Karpas-422 (cell line): ENCODE data around the gene ITSN1. TPM values are rescaled to one million over a fixed set of nuclear protein-coding genes. Genes with fewer than 3 reads are reported as not detected.

Experiments
- DNase-seq: peaks from one replicate; pipeline ENCODE4 v3.0.0-alpha.2; 2015
- H2AFZ ChIP-seq: fragments of 200-600 bp; sonication (generic); 2 replicates; pipeline ENCODE4 v1.6.1; 2014; ENCODE audit warnings: antibody characterized with exemption, low read length, mixed read lengths
- H3K27ac ChIP-seq: fragments of 200-600 bp; sonication (generic); 2 replicates; pipeline ENCODE4 v1.5.1; 2014; ENCODE audit warnings: mild to moderate bottlenecking, low read length, moderate library complexity
- H3K27me3 ChIP-seq: fragments of 200-600 bp; sonication (generic); 2 replicates; pipeline ENCODE4 v1.6.1; 2014; ENCODE audit warnings: low read length, mixed read lengths
- H3K36me3 ChIP-seq: fragments of 200-600 bp; sonication (generic); 2 replicates; pipeline ENCODE4 v1.6.1; 2014; ENCODE audit warnings: low read length, mixed read lengths; ENCODE audit not compliant: insufficient read depth
- H3K4me1 ChIP-seq: fragments of 200-600 bp; sonication (generic); 2 replicates; pipeline ENCODE4 v1.6.1; 2014; ENCODE audit warnings: mild to moderate bottlenecking, low read length, mixed read lengths
- H3K4me2 ChIP-seq: fragments of 200-600 bp; sonication (generic); 2 replicates; pipeline ENCODE4 v1.6.1; 2014; ENCODE audit warnings: low read length, low read depth, mild to moderate bottlenecking; ENCODE audit not compliant: poor library complexity, severe bottlenecking
- H3K4me3 ChIP-seq: fragments of 200-600 bp; sonication (generic); 2 replicates; pipeline ENCODE4 v1.5.1; 2014; ENCODE audit warnings: mild to moderate bottlenecking, antibody characterized with exemption, low read length, mixed read lengths
- H3K79me2 ChIP-seq: fragments of 200-600 bp; sonication (generic); 2 replicates; pipeline ENCODE4 v1.6.1; 2014; ENCODE audit warnings: mild to moderate bottlenecking, low read length, mixed read lengths
- H3K9ac ChIP-seq: fragments of 200-600 bp; sonication (generic); 2 replicates; pipeline ENCODE4 v1.6.0; 2014; ENCODE audit warnings: low read length
- H3K9me2 ChIP-seq: fragments of 200-600 bp; sonication (generic), shearing (Covaris generic); replicated peaks from 2 replicates; pipeline ENCODE4 v1.6.0; 2014; ENCODE audit warnings: mild to moderate bottlenecking, low read length, moderate library complexity; ENCODE audit not compliant: insufficient read depth
- H3K9me3 ChIP-seq: fragments of 300-700, 200-600 bp; sonication (generic); 2 replicates; pipeline ENCODE4 v1.6.1; 2014; ENCODE audit warnings: low read length, mixed read lengths
- H4K20me1 ChIP-seq: fragments of 200-600 bp; sonication (generic); 2 replicates; pipeline ENCODE4 v1.6.1; 2014; ENCODE audit warnings: mild to moderate bottlenecking, antibody characterized with exemption, low read length, low read depth; ENCODE audit not compliant: insufficient read depth
- total RNA-seq: library from RNA; depleted of rRNA; stranded (reverse); fragments of >200 nt; shearing (Covaris generic); gene quantifications from 2 replicates; pipeline ENCODE4 v1.2.3, GENCODE V29; 2014; ENCODE audit warnings: low replicate concordance

Gene ITSN1
- total RNA-seq, 1 experiment from 2014 or later, result 2.3 TPM

- DNase-seq, result no peak
- Histone ChIP-seq H2AFZ (no peak overlapping the region), H3K4me2 (no peak overlapping the region), H3K9me2 (no peaks in the 10 kb centered on the region), H3K27ac (no peak overlapping the region), H3K9ac (no peak overlapping the region), H3K27me3 (no peaks in the 10 kb centered on the region), H3K9me3 (no peaks in the 10 kb centered on the region), H4K20me1 (no peaks in the 10 kb centered on the region), H3K4me3 (no peak overlapping the region), H3K79me2 (no peaks in the 10 kb centered on the region), H3K4me1 (peaks cover 16% of the 10 kb centered on the region), H3K36me3 (no peaks in the 10 kb centered on the region)
Observed at GRCh38 chr21:33850985-33851384, 208.7 kb downstream of the ITSN1 start.

GRCh38 chr21:33852485-33852884, 210.2 kb downstream of the ITSN1 start:
- Histone ChIP-seq H3K4me2 (no peak overlapping the region), H3K9ac (no peak overlapping the region), H3K9me2 (no peaks in the 10 kb centered on the region), H3K4me1 (peaks cover 16% of the 10 kb centered on the region), H2AFZ (no peak overlapping the region), H3K27me3 (no peaks in the 10 kb centered on the region), H3K79me2 (no peaks in the 10 kb centered on the region), H3K9me3 (no peaks in the 10 kb centered on the region), H4K20me1 (no peaks in the 10 kb centered on the region), H3K36me3 (no peaks in the 10 kb centered on the region), H3K27ac (no peak overlapping the region), H3K4me3 (no peak overlapping the region)
- DNase-seq, result no peak

- H3K9me2 ChIP-seq, result no peaks in the 10 kb centered on the region
- H3K9me3 ChIP-seq, result no peaks in the 10 kb centered on the region
- no peak overlapping the region for H2AFZ ChIP-seq
- H3K36me3 ChIP-seq, result no peaks in the 10 kb centered on the region
- no peaks in the 10 kb centered on the region for H3K79me2 ChIP-seq
- H3K27ac ChIP-seq, result no peak overlapping the region
- peaks cover 7% of the 10 kb centered on the region for H3K4me1 ChIP-seq
- no peak for DNase-seq
- no peaks in the 10 kb centered on the region for H3K27me3 ChIP-seq
- no peaks in the 10 kb centered on the region for H4K20me1 ChIP-seq
- no peak overlapping the region for H3K9ac ChIP-seq
- no peak overlapping the region for H3K4me2 ChIP-seq
- no peak overlapping the region for H3K4me3 ChIP-seq
Observed at GRCh38 chr21:33854604-33855003, 212.3 kb downstream of the ITSN1 start.

GRCh38 chr21:33855190-33855589, 212.9 kb downstream of the ITSN1 start:
- H2AFZ ChIP-seq, result no peak overlapping the region
- no peaks in the 10 kb centered on the region for H4K20me1 ChIP-seq
- no peak overlapping the region for H3K4me3 ChIP-seq
- H3K4me1 ChIP-seq, result peaks cover 7% of the 10 kb centered on the region
- H3K4me2 ChIP-seq, result no peak overlapping the region
- H3K9ac ChIP-seq, result no peak overlapping the region
- H3K27me3 ChIP-seq, result no peaks in the 10 kb centered on the region
- no peaks in the 10 kb centered on the region for H3K9me3 ChIP-seq
- H3K27ac ChIP-seq, result no peak overlapping the region
- no peaks in the 10 kb centered on the region for H3K36me3 ChIP-seq
- peak; percentile 76 for DNase-seq
- H3K79me2 ChIP-seq, result no peaks in the 10 kb centered on the region
- no peaks in the 10 kb centered on the region for H3K9me2 ChIP-seq

GRCh38 chr21:33856893-33857527, 214.7 kb downstream of the ITSN1 start:
- H3K27me3 ChIP-seq, result no peaks in the 10 kb centered on the region

GRCh38 chr21:33857846-33858666, 215.8 kb downstream of the ITSN1 start:
- no peaks in the 10 kb centered on the region for H3K79me2 ChIP-seq
- no peak overlapping the region for H3K27ac ChIP-seq
- H2AFZ ChIP-seq, result no peak overlapping the region
- H3K36me3 ChIP-seq, result no peaks in the 10 kb centered on the region
- H3K4me3 ChIP-seq, result no peak overlapping the region
- H3K4me1 ChIP-seq, result peaks cover 7% of the 10 kb centered on the region
- no peaks in the 10 kb centered on the region for H3K9me3 ChIP-seq
- no peaks in the 10 kb centered on the region for H4K20me1 ChIP-seq
- no peaks in the 10 kb centered on the region for H3K9me2 ChIP-seq
- no peaks in the 10 kb centered on the region for H3K27me3 ChIP-seq
- DNase-seq, result no peak
- H3K4me2 ChIP-seq, result no peak overlapping the region
- H3K9ac ChIP-seq, result no peak overlapping the region

More at GRCh38 chr21:33856893-33857527, 214.7 kb downstream of the ITSN1 start:
- no peak overlapping the region for H3K27ac ChIP-seq
- no peaks in the 10 kb centered on the region for H3K36me3 ChIP-seq
- no peaks in the 10 kb centered on the region for H3K9me2 ChIP-seq
- H3K4me3 ChIP-seq, result no peak overlapping the region
- no peak overlapping the region for H2AFZ ChIP-seq
- H4K20me1 ChIP-seq, result no peaks in the 10 kb centered on the region
- no peak for DNase-seq
- H3K4me1 ChIP-seq, result peaks cover 7% of the 10 kb centered on the region
- H3K9me3 ChIP-seq, result no peaks in the 10 kb centered on the region
- no peaks in the 10 kb centered on the region for H3K79me2 ChIP-seq
- H3K9ac ChIP-seq, result no peak overlapping the region
- no peak overlapping the region for H3K4me2 ChIP-seq

- no peak for DNase-seq
- Histone ChIP-seq H3K9me3 (no peaks in the 10 kb centered on the region), H2AFZ (no peak overlapping the region), H3K9me2 (no peaks in the 10 kb centered on the region), H3K4me2 (no peak overlapping the region), H3K27ac (no peak overlapping the region), H3K79me2 (no peaks in the 10 kb centered on the region), H3K4me1 (peaks cover 7% of the 10 kb centered on the region), H3K9ac (no peak overlapping the region), H4K20me1 (no peaks in the 10 kb centered on the region), H3K27me3 (no peaks in the 10 kb centered on the region), H3K36me3 (no peaks in the 10 kb centered on the region), H3K4me3 (no peak overlapping the region)
Observed at GRCh38 chr21:33858667-33859372, 216.5 kb downstream of the ITSN1 start.
